Neural cell (in vitro differentiated cells): ENCODE measurements around the gene PGF. TPM values are rescaled to one million over a fixed set of nuclear protein-coding genes. Genes with fewer than 3 reads are reported as not detected.

Source experiments
- H2AFZ ChIP-seq: fragments of 200-600, 300-800 bp; sonication (generic), shearing (Covaris generic); 2 replicates; pipeline ENCODE4 v1.6.0; 2014; ENCODE audit warnings: low read depth, mild to moderate bottlenecking, antibody characterized with exemption, low read length, moderate library complexity
- H3F3A ChIP-seq: fragments of 200-600 bp; shearing (Covaris generic); 2 replicates; pipeline ENCODE4 v1.6.1; 2016; ENCODE audit warnings: mild to moderate bottlenecking, moderate library complexity, mixed read lengths, antibody characterized with exemption, low read length; ENCODE audit not compliant: insufficient read depth, poor library complexity, severe bottlenecking
- H3K27ac ChIP-seq: fragments of 200-600, 300-800 bp; sonication (generic), shearing (Covaris generic); 2 replicates; pipeline ENCODE4 v1.5.1; 2014; ENCODE audit warnings: mild to moderate bottlenecking, low read length, moderate library complexity
- H3K27me3 ChIP-seq: fragments of 300-800, 200-600 bp; sonication (generic), shearing (Covaris generic); 2 replicates; pipeline ENCODE4 v1.6.0; 2014; ENCODE audit warnings: mild to moderate bottlenecking, low read depth, low read length, moderate library complexity; ENCODE audit not compliant: insufficient read depth
- H3K36me3 ChIP-seq: fragments of 300-800, 200-600 bp; sonication (generic), shearing (Covaris generic); 2 replicates; pipeline ENCODE4 v1.5.1; 2014; ENCODE audit warnings: mild to moderate bottlenecking, antibody characterized with exemption, low read length, moderate library complexity; ENCODE audit not compliant: insufficient read depth
- H3K4me2 ChIP-seq: fragments of 300-800, 200-600 bp; sonication (generic), shearing (Covaris generic); 2 replicates; pipeline ENCODE4 v1.6.0; 2014; ENCODE audit warnings: mild to moderate bottlenecking, low read length
- H3K4me3 ChIP-seq: fragments of 300-800, 200-600 bp; sonication (generic), shearing (Covaris generic); 2 replicates; pipeline ENCODE4 v1.5.1; 2014; ENCODE audit warnings: mild to moderate bottlenecking, low read length, moderate library complexity
- H3K79me2 ChIP-seq: fragments of 200-600 bp; shearing (Covaris generic); replicated peaks from 2 replicates; pipeline ENCODE4 v1.6.0; 2014; ENCODE audit warnings: mild to moderate bottlenecking, low read length, moderate library complexity; ENCODE audit not compliant: insufficient read depth
- H3K9ac ChIP-seq: fragments of 300-800, 200-600 bp; sonication (generic), shearing (Covaris generic); 2 replicates; pipeline ENCODE4 v1.6.1; 2016; ENCODE audit warnings: mild to moderate bottlenecking, low read length, mixed read lengths
- H3K9me2 ChIP-seq: fragments of 200-600 bp; shearing (Covaris generic); 2 replicates; pipeline ENCODE4 v1.6.1; 2016; ENCODE audit warnings: mild to moderate bottlenecking, low read length, mixed read lengths; ENCODE audit not compliant: insufficient read depth
- H3K9me3 ChIP-seq: fragments of 200-600, 300-800 bp; sonication (generic), shearing (Covaris generic); 2 replicates; pipeline ENCODE4 v1.6.1; 2016; ENCODE audit warnings: mild to moderate bottlenecking, mixed run types, low read length, moderate library complexity, mixed read lengths
- H4K20me1 ChIP-seq: fragments of 200-600 bp; shearing (Covaris generic); 2 replicates; pipeline ENCODE4 v1.6.1; 2016; ENCODE audit warnings: mild to moderate bottlenecking, mixed run types; ENCODE audit not compliant: insufficient read depth
- CTCF ChIP-seq: fragments of 450-650 bp; IDR thresholded peaks from 2 replicates; pipeline ENCODE4 v1.5.1; 2014; ENCODE audit warnings: antibody characterized with exemption, mild to moderate bottlenecking, moderate library complexity; ENCODE audit not compliant: poor library complexity, severe bottlenecking
- EP300 ChIP-seq: fragments of 450-650 bp; conservative IDR thresholded peaks from 2 replicates; pipeline ENCODE4 v1.6.1; 2014; ENCODE audit warnings: antibody characterized with exemption, mild to moderate bottlenecking, moderate library complexity; ENCODE audit not compliant: poor library complexity, severe bottlenecking
- EZH2 ChIP-seq: fragments of 200-600, 300-800 bp; shearing (Covaris generic), sonication (generic); IDR thresholded peaks from 2 replicates; pipeline ENCODE4 v1.6.1; 2014; ENCODE audit warnings: antibody characterized with exemption, low read length, borderline replicate concordance, mild to moderate bottlenecking; ENCODE audit not compliant: insufficient read depth, poor library complexity, severe bottlenecking
- MXI1 ChIP-seq: fragments of 450-650 bp; conservative IDR thresholded peaks from 2 replicates; pipeline ENCODE4 v1.6.1; 2014; ENCODE audit warnings: antibody characterized with exemption, mild to moderate bottlenecking; ENCODE audit not compliant: poor library complexity, severe bottlenecking
- POLR2AphosphoS5 ChIP-seq: IDR thresholded peaks from 2 replicates; pipeline ENCODE4 v1.6.1; 2012
- RAD21 ChIP-seq: fragments of 450-650 bp; conservative IDR thresholded peaks from 2 replicates; pipeline ENCODE4 v1.6.1; 2014; ENCODE audit warnings: antibody characterized with exemption, mild to moderate bottlenecking, moderate library complexity
- REST ChIP-seq: IDR thresholded peaks from 2 replicates; pipeline ENCODE4 v1.6.1; 2012; ENCODE audit warnings: borderline replicate concordance
- SMC3 ChIP-seq: fragments of 450-650 bp; conservative IDR thresholded peaks from 2 replicates; pipeline ENCODE4 v1.6.1; 2014; ENCODE audit warnings: antibody characterized with exemption, mild to moderate bottlenecking, moderate library complexity; ENCODE audit not compliant: poor library complexity
- TAF1 ChIP-seq: IDR thresholded peaks from 2 replicates; pipeline ENCODE4 v1.6.1; 2012; ENCODE audit warnings: low read depth
- polyA plus RNA-seq: library from polyadenylated mRNA; depleted of rRNA; stranded (reverse); fragments of >200 nt; gene quantifications from 2 replicates; pipeline ENCODE4 v1.2.3, GENCODE V29; 2014

PGF gene
- polyA plus RNA-seq, 1 donor from 2014 or later = not detected

- Histone ChIP-seq H3K9ac (no peak overlapping the region), H3K27me3 (no peaks in the 10 kb centered on the region), H3F3A (no peaks in the 10 kb centered on the region), H3K4me2 (no peak overlapping the region), H3K27ac (no peak overlapping the region), H3K79me2 (no peaks in the 10 kb centered on the region), H3K36me3 (no peaks in the 10 kb centered on the region), H3K9me3 (no peaks in the 10 kb centered on the region), H4K20me1 (no peaks in the 10 kb centered on the region), H3K4me3 (no peak overlapping the region), H2AFZ (no peak overlapping the region), H3K9me2 (no peaks in the 10 kb centered on the region)
- no peak for TF ChIP-seq MXI1
- no peak for TF ChIP-seq REST
These were observed 18.5 kb upstream of the PGF start for GRCh38 chr14:74973905-74974363.

GRCh38 chr14:74973003-74973653 is 17.7 kb upstream of the PGF start:
- no peak overlapping the region for H3K9ac ChIP-seq
- no peaks in the 10 kb centered on the region for H3K79me2 ChIP-seq
- no peaks in the 10 kb centered on the region for H3K27me3 ChIP-seq
- no peaks in the 10 kb centered on the region for H3K9me2 ChIP-seq
- H4K20me1 ChIP-seq = no peaks in the 10 kb centered on the region
- TF ChIP-seq EZH2 (no peak), SMC3 (no peak), MXI1 (no peak), CTCF (no peak), TAF1 (no peak), EP300 (no peak), RAD21 (no peak), REST (no peak), POLR2AphosphoS5 (no peak)
- no peak overlapping the region for H3K4me2 ChIP-seq
- H3K27ac ChIP-seq = no peak overlapping the region
- H3F3A ChIP-seq = no peaks in the 10 kb centered on the region
- H3K36me3 ChIP-seq = no peaks in the 10 kb centered on the region
- H3K9me3 ChIP-seq = no peaks in the 10 kb centered on the region
- no peak overlapping the region for H2AFZ ChIP-seq
- H3K4me3 ChIP-seq = no peak overlapping the region
